HuH-7 (cell line): ENCODE results near the gene CDYL2.
"Not testable (repeated sequence)": the region's sequence is repeated elsewhere in the genome, so short reads cannot be mapped to it uniquely, and the experiment has no call there.

Source experiments
- DNase-seq: peaks from one replicate; pipeline ENCODE4 v3.0.0; 2011; ENCODE audit warnings: low spot score

CDYL2 gene

GRCh38 chr16:80743772-80744171 lies 60.6 kb downstream of the CDYL2 start:
- no peak for DNase-seq

GRCh38 chr16:80743273-80743672 lies 61.1 kb downstream of the CDYL2 start:
- DNase-seq = no peak

DNA sequence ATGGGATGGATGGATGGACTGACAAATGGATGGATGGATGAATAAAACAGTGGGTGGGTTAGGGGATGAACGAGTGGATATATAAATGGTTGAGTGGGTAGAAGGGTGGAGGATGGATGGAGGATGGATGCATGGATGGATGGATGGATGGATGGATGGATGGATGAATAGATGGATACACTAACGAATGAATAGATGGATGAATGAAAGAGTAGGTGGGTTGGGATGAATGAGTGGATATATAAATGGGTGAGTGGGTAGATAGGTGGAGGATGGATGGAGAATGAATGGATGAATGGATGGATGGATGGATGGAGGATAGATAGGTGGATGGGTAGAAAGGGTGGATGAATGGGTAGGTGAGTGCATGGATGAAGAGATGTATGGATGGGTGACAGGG lies 62.1 kb downstream of the CDYL2 start:
- DNase-seq = no peak

DNA sequence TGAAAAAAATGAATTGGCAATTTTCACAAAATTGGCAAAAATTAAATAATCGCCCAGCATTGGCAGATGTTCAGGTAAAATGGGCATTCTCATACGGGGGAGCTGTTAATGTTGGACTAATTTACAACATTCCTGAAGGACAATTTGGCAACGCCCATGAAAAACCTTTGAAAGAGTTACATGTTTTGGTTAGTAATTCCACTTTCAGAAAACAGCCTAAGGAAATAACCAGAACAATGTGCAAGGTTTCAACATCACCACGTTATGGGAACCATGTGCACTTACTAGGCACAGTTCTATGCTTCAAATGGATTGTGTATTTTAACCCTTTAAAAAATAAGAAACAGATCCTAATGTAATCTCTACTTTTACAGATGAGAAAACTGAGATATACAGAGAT lies 62.7 kb downstream of the CDYL2 start:
- no peak for DNase-seq

DNA sequence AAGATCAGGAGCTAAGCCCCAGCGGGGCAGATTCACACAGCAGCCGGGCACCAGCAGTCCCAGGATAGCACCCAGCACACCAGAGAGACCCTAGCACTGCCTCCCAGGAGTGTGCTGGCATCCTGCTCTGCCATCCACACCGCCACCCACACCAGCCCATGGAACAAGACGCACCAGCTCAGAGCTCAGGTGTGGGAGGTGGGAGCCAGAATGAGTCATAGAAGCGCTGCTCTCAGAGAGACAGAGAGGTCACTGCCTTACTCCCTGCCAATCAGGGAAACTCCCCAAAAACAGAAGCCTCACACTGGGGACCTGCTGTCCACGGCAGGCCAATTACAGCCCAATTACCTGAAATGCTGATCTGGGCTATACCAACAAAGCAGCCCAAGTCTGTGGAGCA lies 64.9 kb downstream of the CDYL2 start:
- no peak for DNase-seq

DNA sequence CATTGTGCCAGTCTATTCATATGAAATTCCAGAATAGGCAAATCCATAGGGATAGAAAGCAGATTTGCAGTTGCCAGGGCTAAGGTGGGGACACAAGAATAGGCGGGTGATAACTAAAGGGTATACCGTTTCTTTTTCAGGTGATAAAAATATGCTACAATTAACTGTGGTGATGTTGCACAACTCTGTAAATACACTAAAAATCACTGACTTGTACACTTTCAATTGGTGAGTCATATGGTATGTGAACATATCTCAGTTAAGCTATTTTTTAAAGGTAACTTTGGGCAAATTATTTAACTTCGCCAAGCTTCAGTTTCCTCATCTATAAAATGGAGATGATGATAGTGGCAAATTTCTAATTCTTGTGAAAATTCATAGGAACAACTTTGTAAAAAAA lies 65.9 kb downstream of the CDYL2 start:
- no peak for DNase-seq

GRCh38 chr16:80735846-80736245 lies 68.6 kb downstream of the CDYL2 start:
- DNase-seq = peak; percentile 45

- DNase-seq = no peak
Observed at GRCh38 chr16:80733407-80733806, 71.0 kb downstream of the CDYL2 start.

- DNase-seq = no peak
Observed at GRCh38 chr16:80731915-80732314, 72.5 kb downstream of the CDYL2 start.

GRCh38 chr16:80727066-80727763 lies 77.2 kb downstream of the CDYL2 start:
- DNase-seq = not testable (repeated sequence)

DNA sequence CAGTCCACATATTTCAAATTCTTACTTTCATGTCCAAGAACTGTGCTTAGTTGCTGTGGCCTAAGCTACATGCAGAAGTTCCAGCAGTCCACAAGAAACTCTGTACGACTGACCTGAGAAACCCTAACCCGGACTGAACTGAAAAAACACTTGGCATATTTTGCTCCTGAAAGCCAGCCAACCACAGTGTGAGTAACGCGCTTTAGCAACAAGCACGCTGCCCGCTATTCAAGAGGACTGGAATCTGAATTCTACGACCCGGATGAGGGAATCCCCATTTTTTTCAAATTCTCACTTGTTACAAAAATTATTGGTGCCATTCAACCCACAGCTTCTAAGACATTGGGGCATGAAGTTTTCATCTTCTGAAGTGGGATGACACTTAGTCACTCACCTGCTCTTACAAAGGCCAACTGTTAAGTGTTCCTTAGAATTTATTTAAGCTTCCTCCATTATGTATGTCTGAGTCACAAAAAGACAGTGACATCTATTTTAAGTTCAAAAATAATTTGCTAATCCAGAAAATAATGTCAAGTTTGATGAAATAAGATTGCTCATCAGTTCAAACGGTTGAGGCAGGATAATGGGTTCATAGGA lies 78.7 kb downstream of the CDYL2 start:
- DNase-seq = no peak

DNA sequence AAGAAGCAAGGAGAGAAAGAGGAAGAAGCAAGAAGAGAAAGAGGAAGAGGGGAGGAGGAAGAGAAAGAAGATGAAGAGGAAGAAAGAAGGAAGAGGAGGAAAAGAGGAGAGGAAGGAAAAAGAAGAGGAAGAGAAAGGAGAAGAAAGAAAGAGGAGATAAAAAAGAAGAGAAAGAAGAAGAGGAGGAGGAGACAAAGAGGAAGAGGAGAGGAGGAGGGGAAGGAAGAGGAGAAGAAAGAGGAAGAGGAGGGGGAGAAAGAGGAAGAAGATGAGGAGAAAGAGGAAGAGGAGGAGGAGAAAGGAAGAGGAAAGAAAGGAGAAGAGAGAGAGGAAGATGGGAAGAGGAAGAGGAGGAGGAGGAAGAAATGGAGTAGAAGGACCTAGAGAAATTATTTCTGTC lies 80.4 kb downstream of the CDYL2 start:
- DNase-seq = no peak

DNA sequence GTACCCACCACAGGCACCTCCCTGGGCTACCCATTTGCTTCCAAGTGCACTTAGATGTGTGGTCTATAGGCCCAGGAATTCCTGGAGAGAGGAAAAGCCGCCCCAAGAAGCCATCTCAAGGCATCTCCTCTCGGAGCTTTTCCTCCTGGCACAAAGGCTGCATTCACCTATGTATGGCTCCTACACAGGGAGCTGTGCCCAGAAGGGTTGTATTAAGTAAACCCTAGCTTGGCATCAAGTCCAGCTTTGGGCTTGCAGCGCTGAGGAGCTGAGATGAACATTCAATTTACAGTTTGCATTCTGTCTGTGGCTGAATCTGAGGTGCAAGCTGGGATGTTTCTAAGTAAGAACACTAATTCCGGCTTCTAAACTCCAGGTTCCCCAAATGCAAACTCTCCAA lies 81.3 kb downstream of the CDYL2 start:
- no peak for DNase-seq

GRCh38 chr16:80720804-80721371 lies 83.5 kb downstream of the CDYL2 start:
- no peak for DNase-seq

GRCh38 chr16:80719573-80719972 lies 84.8 kb downstream of the CDYL2 start:
- no peak for DNase-seq

- peak; percentile 50 for DNase-seq
Observed at GRCh38 chr16:80718480-80719220, 85.7 kb downstream of the CDYL2 start.

DNA sequence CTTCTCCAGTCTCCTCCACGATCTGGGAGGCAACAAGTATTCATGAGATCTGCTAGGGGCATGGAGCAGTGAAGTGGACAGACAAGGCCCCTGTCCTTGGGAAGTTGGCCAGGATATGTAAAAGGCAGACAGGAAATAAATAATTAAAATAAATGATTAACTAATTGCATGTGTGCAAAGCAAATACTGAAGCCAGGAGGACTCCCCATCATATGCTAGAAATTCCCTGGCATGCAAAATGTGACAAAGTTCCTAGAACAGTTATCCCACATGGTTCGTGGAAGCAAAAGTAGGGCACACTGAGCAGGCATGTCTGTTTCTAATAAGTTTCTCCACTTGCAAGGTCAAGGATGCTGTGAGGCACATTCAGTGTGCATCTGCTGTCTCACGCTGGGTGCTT lies 86.8 kb downstream of the CDYL2 start:
- no peak for DNase-seq

DNA sequence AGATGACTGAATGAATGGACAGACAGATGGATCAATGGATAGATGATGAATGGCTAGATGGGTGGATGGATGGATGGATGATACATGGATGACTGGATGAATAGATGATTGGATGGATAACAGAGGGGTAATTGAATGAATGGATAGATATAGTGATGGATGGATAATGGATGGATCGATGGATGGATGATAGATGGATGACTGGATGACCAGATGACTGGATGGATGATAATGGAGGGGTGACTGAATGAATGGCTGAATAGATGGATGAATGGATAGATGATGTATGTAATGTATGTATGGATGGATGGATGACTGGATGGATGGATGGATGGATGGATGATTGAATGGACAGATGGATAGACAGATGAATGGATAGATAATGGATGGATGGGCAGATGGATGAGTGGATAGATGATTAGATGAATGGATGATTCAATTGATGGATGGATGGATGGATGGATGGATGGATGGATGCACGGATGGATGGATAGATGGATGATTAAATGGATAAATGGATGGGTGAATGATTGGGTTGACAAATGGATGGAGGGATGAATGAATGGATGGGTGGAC lies 87.7 kb downstream of the CDYL2 start:
- no peak for DNase-seq

DNA sequence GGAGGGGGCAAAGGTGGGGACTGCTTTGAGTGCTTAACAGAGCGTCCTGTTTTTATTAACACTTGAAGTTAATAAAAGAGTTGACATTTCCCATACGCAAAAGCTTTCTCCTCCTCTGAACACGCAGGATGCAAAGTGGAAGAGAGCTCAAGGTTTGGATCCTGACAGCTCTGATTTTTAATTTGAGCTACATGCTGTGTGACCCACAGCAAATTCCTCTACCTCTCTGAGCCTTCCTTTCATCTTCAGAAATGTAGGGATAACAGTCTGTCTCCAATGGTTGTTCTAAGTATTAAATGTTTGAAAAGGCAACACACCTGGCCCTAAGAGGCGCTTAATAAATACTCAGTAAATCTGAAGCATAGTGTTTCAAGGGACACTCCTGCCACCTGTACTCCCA lies 93.0 kb downstream of the CDYL2 start:
- no peak for DNase-seq

DNA sequence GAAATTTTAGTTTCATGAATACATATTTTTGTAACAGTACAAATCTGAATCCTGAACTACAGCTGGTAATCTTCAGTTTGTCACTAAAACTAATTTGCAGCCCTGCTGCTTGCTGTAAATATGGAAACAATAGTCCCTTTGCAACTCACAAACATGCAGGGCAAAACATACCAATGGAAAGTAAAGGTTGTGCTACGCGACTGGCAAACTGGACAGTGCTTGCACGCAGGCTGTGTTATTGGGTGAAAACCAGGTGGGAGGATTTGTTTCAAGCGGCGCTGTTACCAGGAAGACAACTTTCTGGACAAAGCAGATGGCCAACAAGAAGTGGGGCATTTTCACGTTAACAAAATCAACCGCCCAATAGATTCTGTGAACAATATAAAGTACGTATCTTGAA lies 93.5 kb downstream of the CDYL2 start:
- DNase-seq = no peak

- no peak for DNase-seq
Observed at GRCh38 chr16:80708823-80709222, 95.6 kb downstream of the CDYL2 start.

DNA sequence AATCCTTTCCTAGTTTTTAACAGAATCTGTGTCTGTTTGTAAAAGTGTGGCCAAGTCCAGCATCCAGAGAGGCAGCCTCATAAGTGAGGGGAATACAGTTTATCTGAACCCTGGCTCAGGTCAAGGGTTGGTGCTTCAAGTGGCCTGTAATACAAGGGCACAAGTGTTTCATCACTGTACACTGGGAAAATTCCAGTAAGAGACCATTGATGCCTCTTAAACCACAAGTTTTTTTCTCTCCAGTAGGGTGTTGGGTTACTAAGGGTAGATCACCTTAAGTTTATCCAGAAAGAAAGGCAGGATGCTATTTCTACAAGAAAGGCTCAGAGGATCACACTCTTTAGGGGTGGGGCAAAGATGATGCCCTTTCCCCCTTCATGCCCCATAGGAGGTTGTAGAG lies 96.7 kb downstream of the CDYL2 start:
- DNase-seq = peak; percentile 40

DNA sequence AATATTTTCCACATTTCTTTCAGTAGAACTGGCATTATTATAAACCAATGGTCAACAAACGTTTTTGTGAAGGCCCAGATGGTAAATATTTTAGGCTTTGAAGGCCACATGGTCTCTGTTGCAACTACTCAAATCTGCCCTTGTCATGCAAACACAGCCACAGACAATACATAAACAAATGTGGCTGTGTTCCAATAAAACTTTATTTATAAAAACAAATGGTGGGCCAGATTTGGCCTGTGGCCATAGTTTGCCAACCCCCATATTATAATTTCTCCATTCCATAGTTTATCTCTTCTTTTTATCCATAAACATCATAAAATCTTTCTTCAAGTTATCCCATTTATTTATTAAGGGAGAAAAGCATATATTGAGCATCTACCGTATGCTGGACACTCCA lies 98.8 kb downstream of the CDYL2 start:
- no peak for DNase-seq
